ENCODE measurements around the gene YJU2. TPM values are rescaled to one million over a fixed set of nuclear protein-coding genes. Genes with fewer than 3 reads are reported as not detected.
"Not testable (repeated sequence)": the region's sequence is repeated elsewhere in the genome, so short reads cannot be mapped to it uniquely, and the experiment has no call there.

The YJU2 gene
- polyA plus RNA-seq, 4 donors = 22.8 to 31.0 (median 29.0) TPM

DNA sequence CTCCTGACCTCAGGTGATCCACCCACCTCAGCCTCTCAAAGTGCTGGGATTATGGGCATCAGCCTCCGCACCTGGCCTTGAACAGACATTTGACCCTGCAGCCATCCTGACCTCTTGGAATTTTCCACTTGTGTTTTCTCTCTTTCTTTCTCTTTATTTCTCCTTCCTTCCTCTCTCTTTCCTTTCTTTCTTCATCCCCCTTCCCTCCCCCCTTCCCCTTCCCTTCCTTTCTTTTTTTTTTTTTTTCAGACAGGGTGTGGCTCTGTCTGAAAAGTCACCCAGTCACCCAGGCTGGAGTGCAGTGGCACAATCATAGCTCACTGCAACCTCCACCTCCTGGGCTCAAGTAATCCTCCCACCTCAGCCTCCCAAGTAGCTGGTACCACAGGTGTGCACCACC, 28.4 kb upstream of the YJU2 start:
- H3K36me3 ChIP-seq (ENCODE audit: control insufficient read depth in 3 of 3, insufficient read depth in 2 of 3, low read depth in 1 of 3, low read length in 3 of 3); DNase-seq; FAIRE-seq; H3K9me3 ChIP-seq (ENCODE audit: control insufficient read depth in 2 of 2, insufficient read depth in 1 of 2, low read depth in 1 of 2, low read length in 1 of 2); H3K4me3 ChIP-seq (ENCODE audit: low read depth in 1 of 3, low read length in 3 of 3); H3K27me3 ChIP-seq (ENCODE audit: control insufficient read depth in 3 of 3, insufficient read depth in 3 of 3, low read length in 3 of 3); H3K4me1 ChIP-seq (ENCODE audit: control insufficient read depth in 3 of 3, insufficient read depth in 2 of 3, low read depth in 1 of 3, low read length in 2 of 3); H3K27ac ChIP-seq (ENCODE audit: low read depth in 1 of 3, low read length in 2 of 3): not testable (repeated sequence)
- WGBS, 3 donors = 86 to 100% (median 92%) methylated on average over 1 of the region's 1 CpG

DNA sequence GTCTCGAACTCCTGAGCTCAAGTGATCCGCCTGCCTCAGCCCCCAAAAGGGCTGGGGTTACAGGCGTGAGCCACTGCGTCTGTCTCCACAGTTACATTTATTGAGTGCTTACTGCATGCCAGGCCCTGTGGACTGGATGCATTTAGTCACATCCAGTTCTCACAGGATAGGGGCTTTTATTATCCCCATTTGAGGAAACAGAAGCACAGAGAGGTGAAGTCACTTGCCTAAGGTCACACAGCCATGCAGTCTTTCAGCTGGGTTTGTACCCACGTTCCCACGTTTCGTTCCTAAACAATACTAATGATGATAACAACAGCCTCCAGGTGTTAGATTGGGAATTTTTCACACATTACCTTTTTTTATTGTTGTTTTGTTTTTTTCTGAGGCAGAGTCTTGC, 26.7 kb upstream of the YJU2 start:
- FAIRE-seq = no peak
- H3K27me3 ChIP-seq (ENCODE audit: control insufficient read depth in 3 of 3, insufficient read depth in 3 of 3, low read length in 3 of 3) = no peaks in the 10 kb centered on the region
- no peaks in the 10 kb centered on the region for H3K4me1 ChIP-seq (ENCODE audit: control insufficient read depth in 3 of 3, insufficient read depth in 2 of 3, low read depth in 1 of 3, low read length in 2 of 3)
- no peak overlapping the region for H3K4me3 ChIP-seq (ENCODE audit: low read depth in 1 of 3, low read length in 3 of 3)
- H3K27ac ChIP-seq (ENCODE audit: low read depth in 1 of 3, low read length in 2 of 3) = no peak overlapping the region
- no peak for DNase-seq
- H3K36me3 ChIP-seq (ENCODE audit: control insufficient read depth in 3 of 3, insufficient read depth in 2 of 3, low read depth in 1 of 3, low read length in 3 of 3) = no peaks in the 10 kb centered on the region
- WGBS, 3 donors = 86 to 91% (median 91%) methylated on average over 7 of the region's 7 CpGs
- H3K9me3 ChIP-seq (ENCODE audit: control insufficient read depth in 2 of 2, insufficient read depth in 1 of 2, low read depth in 1 of 2, low read length in 1 of 2) = peaks cover 0 to 5% of the 10 kb centered on the region in 2 donors

GRCh38 chr19:4224470-4224869, 22.4 kb upstream of the YJU2 start:
- WGBS, 3 donors = 69 to 82% (median 80%) methylated on average over 15 of the region's 15 CpGs
- DNase-seq (no peak), FAIRE-seq (no peak)
- peaks cover 0 to 9% (median 0%) of the 10 kb centered on the region in 3 donors for H3K4me1 ChIP-seq (ENCODE audit: control insufficient read depth in 3 of 3, insufficient read depth in 2 of 3, low read depth in 1 of 3, low read length in 2 of 3)
- no peaks in the 10 kb centered on the region for H3K36me3 ChIP-seq (ENCODE audit: control insufficient read depth in 3 of 3, insufficient read depth in 2 of 3, low read depth in 1 of 3, low read length in 3 of 3)
- no peak overlapping the region for H3K27ac ChIP-seq (ENCODE audit: low read depth in 1 of 3, low read length in 2 of 3)
- H3K4me3 ChIP-seq (ENCODE audit: low read depth in 1 of 3, low read length in 3 of 3) = no peak overlapping the region
- peaks cover 0 to 9% (median 0%) of the 10 kb centered on the region in 3 donors for H3K27me3 ChIP-seq (ENCODE audit: control insufficient read depth in 3 of 3, insufficient read depth in 3 of 3, low read length in 3 of 3)
- H3K9me3 ChIP-seq (ENCODE audit: control insufficient read depth in 2 of 2, insufficient read depth in 1 of 2, low read depth in 1 of 2, low read length in 1 of 2) = no peaks in the 10 kb centered on the region

GRCh38 chr19:4225885-4226284, 21.0 kb upstream of the YJU2 start:
- DNase-seq = no peak
- H3K4me3 ChIP-seq (ENCODE audit: low read depth in 1 of 3, low read length in 3 of 3) = no peak overlapping the region
- FAIRE-seq = no peak
- no peaks in the 10 kb centered on the region for H3K36me3 ChIP-seq (ENCODE audit: control insufficient read depth in 3 of 3, insufficient read depth in 2 of 3, low read depth in 1 of 3, low read length in 3 of 3)
- peaks cover 0 to 12% (median 0%) of the 10 kb centered on the region in 3 donors for H3K4me1 ChIP-seq (ENCODE audit: control insufficient read depth in 3 of 3, insufficient read depth in 2 of 3, low read depth in 1 of 3, low read length in 2 of 3)
- 70 to 71% (median 71%) methylated on average over 7 to 8 of the region's 8 CpGs for WGBS, 3 donors
- H3K27me3 ChIP-seq (ENCODE audit: control insufficient read depth in 3 of 3, insufficient read depth in 3 of 3, low read length in 3 of 3) = peaks cover 0 to 9% (median 0%) of the 10 kb centered on the region in 3 donors
- H3K27ac ChIP-seq (ENCODE audit: low read depth in 1 of 3, low read length in 2 of 3) = no peak overlapping the region
- no peaks in the 10 kb centered on the region for H3K9me3 ChIP-seq (ENCODE audit: control insufficient read depth in 2 of 2, insufficient read depth in 1 of 2, low read depth in 1 of 2, low read length in 1 of 2)

- H3K36me3 ChIP-seq (ENCODE audit: control insufficient read depth in 3 of 3, insufficient read depth in 2 of 3, low read depth in 1 of 3, low read length in 3 of 3) = no peaks in the 10 kb centered on the region
- H3K4me3 ChIP-seq (ENCODE audit: low read depth in 1 of 3, low read length in 3 of 3) = no peak overlapping the region
- H3K4me1 ChIP-seq (ENCODE audit: control insufficient read depth in 3 of 3, insufficient read depth in 2 of 3, low read depth in 1 of 3, low read length in 2 of 3) = peaks cover 0 to 12% (median 0%) of the 10 kb centered on the region in 3 donors
- H3K27me3 ChIP-seq (ENCODE audit: control insufficient read depth in 3 of 3, insufficient read depth in 3 of 3, low read length in 3 of 3) = peaks cover 0 to 9% (median 0%) of the 10 kb centered on the region in 3 donors
- FAIRE-seq (no peak), DNase-seq (no peak)
- H3K9me3 ChIP-seq (ENCODE audit: control insufficient read depth in 2 of 2, insufficient read depth in 1 of 2, low read depth in 1 of 2, low read length in 1 of 2) = no peaks in the 10 kb centered on the region
- H3K27ac ChIP-seq (ENCODE audit: low read depth in 1 of 3, low read length in 2 of 3) = no peak overlapping the region
Measured at GRCh38 chr19:4227771-4228170, 19.1 kb upstream of the YJU2 start.

- 41 to 58% (median 45%) methylated on average over 2 of the region's 2 CpGs for WGBS, 3 donors
- Histone ChIP-seq H3K27me3 (ENCODE audit: control insufficient read depth in 3 of 3, insufficient read depth in 3 of 3, low read length in 3 of 3) (peaks cover 0 to 9% (median 0%) of the 10 kb centered on the region in 3 donors), H3K9me3 (ENCODE audit: control insufficient read depth in 2 of 2, insufficient read depth in 1 of 2, low read depth in 1 of 2, low read length in 1 of 2) (no peaks in the 10 kb centered on the region), H3K4me1 (ENCODE audit: control insufficient read depth in 3 of 3, insufficient read depth in 2 of 3, low read depth in 1 of 3, low read length in 2 of 3) (peaks cover 0 to 12% (median 0%) of the 10 kb centered on the region in 3 donors), H3K27ac (ENCODE audit: low read depth in 1 of 3, low read length in 2 of 3) (no peak overlapping the region), H3K4me3 (ENCODE audit: low read depth in 1 of 3, low read length in 3 of 3) (no peak overlapping the region), H3K36me3 (ENCODE audit: control insufficient read depth in 3 of 3, insufficient read depth in 2 of 3, low read depth in 1 of 3, low read length in 3 of 3) (no peaks in the 10 kb centered on the region)
- DNase-seq (no peak), FAIRE-seq (no peak)
Measured at GRCh38 chr19:4228765-4229178, 18.1 kb upstream of the YJU2 start.

GRCh38 chr19:4229179-4229931, 17.5 kb upstream of the YJU2 start, which contains the start of gene EBI3:
EBI3 (plus strand) TSS chr19:4229523; CDS start chr19:4229551, 28 bp downstream.
- FAIRE-seq = no peak
- Histone ChIP-seq H3K27ac (ENCODE audit: low read depth in 1 of 3, low read length in 2 of 3) (peak within 1 kb of the TSS in 1 of 3 donors; percentile 17), H3K36me3 (ENCODE audit: control insufficient read depth in 3 of 3, insufficient read depth in 2 of 3, low read depth in 1 of 3, low read length in 3 of 3) (no peaks in the 10 kb centered on the region), H3K9me3 (ENCODE audit: control insufficient read depth in 2 of 2, insufficient read depth in 1 of 2, low read depth in 1 of 2, low read length in 1 of 2) (no peaks in the 10 kb centered on the region), H3K27me3 (ENCODE audit: control insufficient read depth in 3 of 3, insufficient read depth in 3 of 3, low read length in 3 of 3) (peaks cover 0 to 9% (median 0%) of the 10 kb centered on the region in 3 donors), H3K4me1 (ENCODE audit: control insufficient read depth in 3 of 3, insufficient read depth in 2 of 3, low read depth in 1 of 3, low read length in 2 of 3) (peaks cover 0 to 12% (median 0%) of the 10 kb centered on the region in 3 donors), H3K4me3 (ENCODE audit: low read depth in 1 of 3, low read length in 3 of 3) (no peak within 1 kb of the TSS)
- DNase-seq = peak in 1 of 2 donors; percentile 60
- WGBS, 3 donors = 7 to 10% (median 8%) methylated on average over 19 of the region's 19 CpGs

GRCh38 chr19:4230237-4230636, 16.6 kb upstream of the YJU2 start:
- H3K27me3 ChIP-seq (ENCODE audit: control insufficient read depth in 3 of 3, insufficient read depth in 3 of 3, low read length in 3 of 3) = peaks cover 0 to 14% (median 0%) of the 10 kb centered on the region in 3 donors
- not testable (repeated sequence) for H3K36me3 ChIP-seq (ENCODE audit: control insufficient read depth in 3 of 3, insufficient read depth in 2 of 3, low read depth in 1 of 3, low read length in 3 of 3); FAIRE-seq; DNase-seq; H3K9me3 ChIP-seq (ENCODE audit: control insufficient read depth in 2 of 2, insufficient read depth in 1 of 2, low read depth in 1 of 2, low read length in 1 of 2); H3K4me3 ChIP-seq (ENCODE audit: low read depth in 1 of 3, low read length in 3 of 3); H3K27ac ChIP-seq (ENCODE audit: low read depth in 1 of 3, low read length in 2 of 3)
- peaks cover 0 to 12% (median 0%) of the 10 kb centered on the region in 3 donors for H3K4me1 ChIP-seq (ENCODE audit: control insufficient read depth in 3 of 3, insufficient read depth in 2 of 3, low read depth in 1 of 3, low read length in 2 of 3)
- 78 to 84% (median 83%) methylated on average over 6 of the region's 6 CpGs for WGBS, 3 donors

All from small intestine (tissue), 7 donors.